A549 (cell line): ENCODE results near the gene TRIM2.

Experiments
- CHD2 ChIP-seq: fragments of 150-350 bp; IDR thresholded peaks from 2 replicates; pipeline ENCODE4 v1.6.1; 2014; ENCODE audit warnings: low read length; ENCODE audit not compliant: partially characterized antibody
- MAX ChIP-seq: IDR thresholded peaks from 2 replicates; pipeline ENCODE4 v1.6.1; 2012
- POLR2AphosphoS2 ChIP-seq: conservative IDR thresholded peaks from 2 replicates; pipeline ENCODE4 v1.6.1; 2012; ENCODE audit warnings: low read length, improper control_type of control experiment, inconsistent platforms
- RNF2 ChIP-seq: fragments of 200-600 bp; sonication (generic); IDR thresholded peaks from 2 replicates; pipeline ENCODE4 v1.6.1; 2016; ENCODE audit warnings: low read depth, mild to moderate bottlenecking, antibody characterized with exemption, moderate library complexity, borderline replicate concordance

- TF ChIP-seq POLR2AphosphoS2 (no peak), RNF2 (no peak), MAX (no peak), CHD2 (no peak)
Observed at GRCh38 chr4:153276971-153277370, 72.7 kb downstream of the TRIM2 start.
